NCI-H2227 (cell line): ENCODE measurements around the gene RLN3.
"Not testable (repeated sequence)": the region's sequence is repeated elsewhere in the genome, so short reads cannot be mapped to it uniquely, and the experiment has no call there.

Experiments
- DNase-seq: peaks from one replicate; lab custom pipeline; 2025; ENCODE audit not compliant: unreplicated experiment; lab: John Stamatoyannopoulos, UW

RLN3 gene

DNA sequence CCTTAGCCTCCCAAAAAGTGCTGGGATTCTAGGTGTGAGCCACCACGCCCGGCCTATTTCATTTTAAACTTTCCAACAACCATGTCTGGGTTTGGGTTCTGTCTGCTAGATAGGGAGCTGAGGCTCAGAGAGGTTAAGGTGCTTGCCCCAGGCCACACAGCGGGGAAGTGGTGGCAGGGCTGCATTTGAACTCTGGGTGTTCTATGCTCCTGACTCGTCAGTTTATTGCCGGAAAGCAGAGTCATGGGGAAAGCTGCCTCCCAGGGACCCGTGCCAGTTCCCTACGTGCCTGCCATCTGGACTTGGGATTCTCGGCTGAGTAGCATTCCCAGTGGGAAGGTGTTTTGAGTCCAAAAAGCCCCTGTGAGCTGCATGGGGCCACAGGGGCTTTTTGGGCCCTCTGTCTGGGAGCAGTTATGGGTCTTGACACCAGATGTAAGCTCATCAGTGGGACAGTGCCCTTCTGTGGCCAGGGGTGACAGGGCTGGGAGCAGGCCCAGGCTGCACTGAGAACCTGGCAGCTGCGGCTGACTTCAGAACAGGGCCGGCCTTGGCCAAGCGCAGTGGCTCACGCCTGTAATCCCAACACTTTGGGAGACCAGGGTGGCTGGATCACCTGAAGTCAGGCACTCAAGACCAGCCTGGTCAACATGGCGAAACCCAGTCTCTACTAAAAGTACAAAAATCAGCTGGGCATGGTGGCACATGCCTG lies 32.8 kb upstream of the RLN3 start:
- DNase-seq, result no peak

DNA sequence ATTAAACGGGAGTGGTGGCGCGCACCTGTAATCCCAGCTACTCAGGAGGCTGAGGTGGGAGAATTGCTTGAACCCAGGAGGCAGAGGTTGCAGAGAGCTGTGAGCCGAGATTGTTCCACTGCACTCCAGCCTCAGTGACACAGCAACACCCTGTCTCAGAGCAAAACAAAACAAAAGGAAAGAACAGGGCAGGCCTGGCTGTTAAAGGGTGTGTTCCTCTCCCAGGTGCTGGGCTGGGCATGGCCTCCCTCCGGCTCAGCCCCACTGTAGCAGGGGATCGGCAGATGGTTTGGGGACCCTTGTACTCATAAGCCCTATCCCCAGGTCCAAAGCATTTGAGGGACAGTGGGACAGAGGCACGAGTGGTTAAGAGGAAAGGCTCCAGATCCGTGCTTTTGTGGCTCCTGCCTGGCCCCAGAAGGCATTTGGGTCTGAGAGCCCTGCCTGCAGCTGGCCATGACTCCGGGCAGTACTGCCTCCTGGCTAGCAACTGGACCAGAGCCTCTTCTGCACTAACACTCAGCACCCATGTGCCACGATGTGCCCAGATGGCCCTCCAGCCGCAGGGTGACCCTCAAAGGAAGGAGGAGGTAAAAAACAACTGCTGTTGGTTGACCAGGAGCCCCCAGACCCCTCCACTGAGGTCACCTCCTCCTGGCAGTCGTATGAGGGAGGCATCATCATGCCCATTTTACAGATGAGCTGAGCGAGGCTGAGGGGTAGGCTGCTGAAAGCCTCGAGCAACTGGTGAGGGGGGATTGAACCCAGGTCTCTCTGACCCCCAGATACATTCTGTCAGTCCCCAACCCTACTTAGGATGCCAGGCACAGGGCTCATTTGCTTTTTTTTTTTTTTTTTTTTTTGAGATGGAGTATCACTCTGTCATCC lies 31.8 kb upstream of the RLN3 start:
- no peak for DNase-seq

DNA sequence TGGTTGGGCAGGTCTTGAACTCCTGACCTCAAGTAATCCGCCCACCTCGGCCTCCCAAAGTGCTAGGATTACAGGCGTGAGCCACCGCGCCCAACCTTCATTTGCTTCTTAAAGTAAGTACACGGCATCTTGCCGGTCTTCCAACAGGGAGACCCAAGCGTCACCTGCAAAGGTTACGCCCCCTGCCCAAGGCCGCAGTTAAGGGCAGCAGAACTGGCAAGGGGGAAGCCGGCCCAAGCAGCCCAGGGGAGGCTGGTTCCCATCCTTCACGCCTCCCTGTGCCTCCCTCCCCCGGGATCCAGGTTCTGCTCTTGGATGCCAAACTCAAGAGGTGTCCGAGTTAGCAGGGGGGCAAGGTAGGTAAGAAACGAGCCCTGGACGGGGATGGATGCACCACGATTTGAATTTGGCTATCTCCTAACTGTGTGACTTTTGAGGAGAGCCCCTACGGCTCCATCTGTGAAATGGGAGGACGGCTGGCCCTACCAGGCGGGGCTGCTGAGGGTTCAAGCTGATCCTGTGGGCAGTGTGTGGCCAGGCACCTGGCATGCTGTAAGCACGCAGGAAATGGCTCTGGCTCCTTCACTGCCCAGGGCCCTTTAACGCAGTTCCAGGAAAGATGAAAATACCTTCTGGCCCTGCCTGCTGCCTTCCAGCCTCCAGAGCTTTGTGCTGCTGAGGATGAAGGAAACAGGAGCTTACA lies 30.9 kb upstream of the RLN3 start:
- DNase-seq, result no peak

DNA sequence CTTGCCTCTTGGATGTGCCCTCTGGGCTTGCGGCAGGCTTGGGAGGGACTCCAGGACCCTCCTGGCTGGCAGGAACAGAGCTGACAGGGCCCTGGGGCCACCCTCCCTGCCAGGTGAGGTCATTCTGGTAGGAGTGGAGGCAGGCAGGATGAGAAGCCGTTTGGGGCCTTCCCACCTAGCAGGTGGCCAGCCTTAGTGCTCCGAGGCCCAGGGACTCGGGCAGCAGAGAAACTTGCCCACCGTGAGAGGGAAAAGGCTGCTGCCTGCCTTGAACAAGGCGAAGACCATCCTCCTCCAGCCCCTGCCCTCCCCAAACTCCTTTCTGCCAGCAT lies 30.4 kb upstream of the RLN3 start:
- no peak for DNase-seq

DNA sequence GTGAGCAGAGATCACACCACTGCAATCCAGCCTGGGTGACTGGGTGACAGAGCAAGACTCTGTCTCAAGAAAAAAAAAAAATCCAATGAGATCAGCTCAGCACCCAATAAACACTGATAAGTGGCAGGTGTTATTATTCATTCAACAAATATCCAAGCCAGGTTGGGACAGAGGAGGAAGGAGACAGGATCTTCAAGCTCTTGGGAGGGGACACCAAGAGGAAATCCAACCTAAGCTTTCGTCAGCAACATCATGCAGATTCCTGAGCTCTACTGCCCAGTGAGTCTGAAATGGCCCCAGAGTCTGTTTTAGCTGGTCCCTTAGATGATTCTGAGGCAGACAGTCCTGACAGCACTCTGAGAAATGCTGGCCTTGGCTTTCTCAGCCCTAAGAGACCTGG lies 29.5 kb upstream of the RLN3 start:
- no peak for DNase-seq

DNA sequence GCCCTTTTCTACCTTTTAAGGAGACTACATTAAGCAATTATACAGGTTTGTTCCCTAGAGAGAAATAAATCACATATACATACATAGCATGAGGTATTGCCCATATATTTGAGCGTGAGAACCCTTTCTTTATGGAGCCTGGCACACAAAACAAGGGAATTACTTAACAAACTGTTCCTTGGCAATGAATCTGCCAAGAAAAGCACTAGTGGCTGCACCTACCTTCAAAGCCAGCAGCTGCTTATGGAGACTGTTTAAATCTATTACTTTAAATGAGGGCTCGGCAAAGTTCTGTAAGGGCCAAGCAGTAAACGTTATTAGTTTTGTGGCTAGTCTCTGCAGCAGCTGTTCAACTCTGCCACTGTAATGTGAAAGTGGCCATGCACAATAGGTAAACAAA lies 28.9 kb upstream of the RLN3 start:
- DNase-seq, result no peak

DNA sequence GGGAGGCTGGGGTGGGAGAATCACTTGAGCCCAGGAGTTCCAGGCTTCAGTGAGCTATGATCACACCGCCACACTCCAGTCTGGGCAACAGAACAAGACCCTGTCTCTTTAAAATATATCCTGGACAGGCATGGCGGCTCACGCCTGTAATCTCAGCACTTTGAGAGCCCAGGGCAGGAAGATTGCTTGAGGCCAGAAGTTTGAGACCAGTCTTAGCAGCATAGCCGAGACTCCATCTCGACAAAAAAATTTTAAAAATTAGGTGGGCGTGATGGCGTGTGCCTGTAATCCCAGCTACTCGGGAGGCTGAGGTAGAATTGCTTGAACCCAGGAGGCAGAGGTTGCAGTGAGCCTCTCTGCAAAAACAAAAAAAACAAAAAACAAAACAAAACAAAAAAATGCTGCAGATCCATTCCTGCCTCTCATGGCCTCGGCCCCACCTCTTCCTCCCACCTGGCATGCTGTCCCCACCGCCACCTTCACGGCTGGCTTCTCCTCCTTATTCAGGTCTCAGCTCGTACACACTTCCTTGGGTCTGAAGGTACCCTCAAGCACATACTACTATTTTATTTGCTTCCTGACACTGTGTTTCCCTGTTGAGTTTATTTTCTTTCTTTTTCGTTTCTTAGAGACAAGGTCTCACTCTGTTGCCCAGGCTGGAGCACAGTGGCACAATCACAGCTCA lies 27.1 kb upstream of the RLN3 start:
- no peak for DNase-seq

DNA sequence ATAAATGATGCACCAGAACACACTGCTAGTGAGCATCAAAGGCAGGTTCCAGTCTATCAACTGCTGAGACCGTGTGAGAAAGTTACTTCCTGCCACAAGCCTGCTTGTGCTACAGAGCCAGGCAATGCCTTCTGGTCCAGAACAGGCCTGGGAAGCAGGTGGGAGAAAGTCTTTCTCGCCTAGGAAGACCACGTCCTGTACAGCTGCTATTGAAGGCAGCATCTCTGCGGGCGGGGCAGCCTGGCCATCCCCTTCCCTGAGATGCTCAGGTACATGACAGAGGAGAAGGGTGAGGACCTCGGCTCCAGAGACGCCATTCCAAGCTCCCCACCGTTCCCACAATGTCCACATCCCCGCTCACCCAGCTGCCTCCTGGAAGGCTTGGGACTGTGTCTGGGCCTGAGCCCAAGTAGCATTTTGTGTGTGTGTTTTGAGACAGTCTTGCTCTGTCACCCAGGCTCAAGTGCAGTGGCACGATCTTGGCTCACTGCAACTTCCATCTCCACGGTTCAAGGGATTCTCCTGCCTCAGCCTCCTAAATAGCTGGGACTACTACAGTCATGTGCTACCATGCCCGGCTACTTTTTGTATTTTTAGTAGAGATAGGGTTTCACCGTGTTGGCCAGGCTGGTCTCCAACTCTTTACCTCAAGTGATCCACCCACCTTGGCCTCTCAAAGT lies 25.2 kb upstream of the RLN3 start:
- no peak for DNase-seq

DNA sequence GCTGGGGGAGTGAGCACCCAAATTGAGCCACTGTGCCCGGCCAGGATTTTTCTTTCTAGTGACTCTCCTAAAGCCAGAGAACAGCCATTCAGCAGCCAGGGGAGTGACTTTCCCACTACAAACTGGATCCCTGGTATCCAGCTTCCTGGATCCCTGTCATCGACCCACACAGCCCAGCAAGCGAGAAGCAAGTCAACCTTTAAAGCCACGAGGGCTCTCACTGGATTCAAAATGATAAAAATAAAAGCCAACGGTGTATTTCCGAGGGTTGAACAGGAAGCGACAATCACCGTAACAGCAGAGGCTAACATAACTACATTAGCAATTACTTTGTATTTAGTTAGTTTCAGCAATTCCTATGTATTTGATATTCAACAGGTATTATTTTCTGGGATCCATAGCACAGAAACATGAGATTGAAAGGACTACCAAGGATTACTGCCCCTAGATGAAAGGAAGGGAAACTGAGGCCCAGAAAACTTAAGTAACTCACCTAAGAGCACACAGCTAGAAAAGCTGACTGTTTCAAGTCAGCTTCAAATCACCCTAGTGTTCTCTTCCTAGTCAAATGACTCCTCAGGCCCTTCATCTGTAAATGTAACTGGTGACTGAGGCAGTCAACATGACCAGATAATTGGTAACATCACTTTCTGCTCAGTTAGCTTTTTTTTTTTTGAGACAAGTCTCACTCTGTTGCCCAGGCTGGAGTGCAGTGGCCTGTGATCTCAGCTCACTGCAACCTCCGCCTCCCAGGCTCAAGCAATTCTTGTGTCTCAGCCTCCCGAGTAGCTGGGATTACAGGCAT lies 24.5 kb upstream of the RLN3 start:
- DNase-seq, result no peak

DNA sequence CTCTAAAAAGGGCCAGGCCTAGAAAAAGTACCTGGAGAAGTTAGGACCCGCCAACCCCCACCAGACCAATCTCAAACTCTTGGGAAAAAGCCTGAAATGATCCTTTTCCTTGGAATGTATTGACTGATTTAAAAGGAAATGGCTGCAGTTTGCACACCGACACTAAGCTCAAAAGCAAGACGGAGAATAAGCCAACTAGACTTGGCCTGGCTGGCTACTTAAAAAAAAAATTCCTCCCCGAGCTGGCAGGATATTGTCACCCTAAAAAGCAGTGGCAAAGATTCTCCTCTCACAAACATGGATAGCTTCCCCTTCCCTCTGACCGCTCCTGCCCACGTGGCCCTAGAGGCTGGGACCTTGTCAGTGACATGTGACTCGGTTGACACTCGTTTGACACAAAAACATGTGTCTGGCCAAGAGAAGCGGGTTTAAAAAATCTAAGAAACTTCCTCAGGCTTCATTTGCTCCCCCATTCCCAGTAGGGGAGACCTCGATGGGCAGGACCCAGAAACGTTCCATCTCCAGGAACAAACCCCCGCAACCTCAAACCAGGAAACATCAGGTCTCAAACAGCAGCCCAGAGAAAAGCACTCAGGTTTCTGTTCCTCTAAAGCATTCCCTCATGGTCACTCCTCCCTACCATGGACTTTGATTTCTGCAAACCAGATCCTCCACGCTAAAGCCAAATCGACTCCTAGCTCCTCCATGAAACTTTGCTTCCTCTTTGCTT lies 23.2 kb upstream of the RLN3 start:
- no peak for DNase-seq

DNA sequence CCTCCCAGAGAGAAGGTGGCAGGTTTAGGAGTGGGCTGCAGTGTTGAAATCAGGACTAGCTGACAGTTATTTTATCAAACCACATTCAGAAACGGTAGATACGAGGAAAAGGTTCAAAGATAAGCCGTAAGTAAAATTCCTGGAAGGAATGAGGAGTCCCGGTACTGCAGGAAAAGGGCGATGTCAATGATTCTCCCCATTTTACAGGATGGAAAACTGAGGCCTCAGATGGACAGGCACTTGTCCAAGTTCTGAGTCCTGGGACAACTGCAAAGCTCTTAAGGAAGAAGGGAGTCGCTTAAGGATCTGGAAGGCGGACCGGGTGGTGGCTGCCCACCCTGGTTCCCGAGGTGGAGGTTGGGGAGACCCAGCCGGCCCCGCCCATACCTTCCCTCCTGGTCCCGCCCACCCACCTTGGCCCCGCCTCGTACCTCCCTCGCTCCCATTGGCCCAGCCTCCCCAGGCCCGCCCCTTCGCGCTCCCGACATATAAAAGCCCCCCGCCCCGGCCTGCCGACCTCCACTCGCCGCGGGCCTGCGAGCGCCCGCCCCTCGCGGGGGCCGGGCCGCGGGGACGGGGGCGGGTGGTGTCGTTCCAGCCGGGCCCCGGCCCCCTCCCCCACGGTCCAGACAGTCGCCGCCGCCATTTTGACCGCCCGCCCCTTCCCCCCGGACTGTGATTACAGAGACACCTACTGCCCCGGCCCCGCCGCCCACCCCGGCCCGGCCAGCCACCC lies 22.4 kb upstream of the RLN3 start:
- DNase-seq, result peak; percentile 89

DNA sequence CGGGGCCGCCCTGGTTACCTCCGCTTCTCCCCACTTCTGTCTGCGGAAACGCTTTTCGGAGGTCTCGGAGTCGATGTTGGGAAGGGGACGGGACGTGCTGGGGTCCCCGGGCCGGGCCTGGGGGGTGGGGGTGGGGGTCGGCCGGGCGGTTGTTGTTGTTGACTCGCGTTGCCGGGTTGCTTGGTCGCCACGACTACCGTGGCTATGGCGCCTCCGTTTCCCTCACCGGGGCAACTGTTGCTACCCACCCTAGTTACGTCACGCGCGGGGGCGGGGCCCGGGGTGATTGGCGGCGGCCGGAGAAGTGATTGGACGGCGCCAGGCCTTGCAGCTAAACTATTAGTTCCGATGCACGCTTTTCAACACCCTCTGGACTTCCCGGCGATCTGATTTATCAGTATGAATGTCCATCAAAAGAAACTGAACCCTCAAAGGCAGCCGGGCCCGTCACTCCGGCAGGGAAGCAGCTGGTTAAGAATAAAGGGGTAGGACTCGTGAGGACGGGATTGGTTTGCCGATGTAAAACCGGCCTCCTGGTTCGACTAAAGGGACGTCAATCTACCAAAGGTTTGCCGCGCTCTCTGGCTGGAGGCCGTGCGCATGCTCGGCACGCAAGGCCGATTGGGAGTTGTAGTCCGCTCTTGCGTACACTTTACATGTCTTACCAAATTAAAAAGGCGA lies 21.7 kb upstream of the RLN3 start, which contains the start of gene RFX1:
RFX1 (minus strand) TSS at position 236 of the 681 bp plus-strand sequence. CDS start 12,477 bp downstream, outside the sequence.
- peak; percentile 97 for DNase-seq

DNA sequence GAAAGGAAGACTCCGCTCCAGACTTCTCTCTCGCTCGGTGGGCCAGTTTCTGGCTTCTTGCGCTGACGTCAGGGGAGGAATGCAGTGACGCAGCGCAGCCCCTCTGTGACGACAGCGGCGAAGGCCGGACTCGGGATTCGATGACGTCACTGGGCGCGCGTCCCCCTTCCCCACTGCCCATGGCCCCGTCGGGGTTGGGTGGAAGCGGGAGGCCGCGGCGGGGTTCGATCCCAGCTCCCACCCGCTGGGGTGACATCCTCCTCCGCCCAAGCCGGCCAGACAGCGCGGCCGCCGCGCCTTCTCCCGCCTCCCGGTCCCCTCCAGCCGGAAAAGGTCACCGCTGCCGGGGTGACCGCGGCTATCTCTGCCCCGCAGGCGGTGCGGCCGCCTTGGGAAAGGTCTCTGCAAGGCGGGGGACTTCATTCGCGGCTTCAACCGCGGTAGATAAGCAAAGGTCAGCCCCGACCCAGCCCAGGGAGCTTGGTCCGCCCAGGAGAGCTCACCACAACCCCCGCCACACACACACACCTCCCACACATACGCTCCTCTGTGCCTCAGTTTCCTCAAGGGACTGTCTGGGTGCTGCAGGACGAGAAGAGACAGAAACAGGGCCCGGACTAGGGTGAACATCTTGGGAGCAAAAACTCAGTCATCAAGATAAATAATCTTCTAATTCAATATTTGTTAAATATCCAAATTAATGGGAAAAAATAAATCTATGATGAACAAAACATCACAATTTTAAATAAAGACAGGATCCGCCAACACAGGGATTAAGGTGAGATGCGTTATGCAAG lies 21.0 kb upstream of the RLN3 start:
- peak; percentile 97 for DNase-seq

DNA sequence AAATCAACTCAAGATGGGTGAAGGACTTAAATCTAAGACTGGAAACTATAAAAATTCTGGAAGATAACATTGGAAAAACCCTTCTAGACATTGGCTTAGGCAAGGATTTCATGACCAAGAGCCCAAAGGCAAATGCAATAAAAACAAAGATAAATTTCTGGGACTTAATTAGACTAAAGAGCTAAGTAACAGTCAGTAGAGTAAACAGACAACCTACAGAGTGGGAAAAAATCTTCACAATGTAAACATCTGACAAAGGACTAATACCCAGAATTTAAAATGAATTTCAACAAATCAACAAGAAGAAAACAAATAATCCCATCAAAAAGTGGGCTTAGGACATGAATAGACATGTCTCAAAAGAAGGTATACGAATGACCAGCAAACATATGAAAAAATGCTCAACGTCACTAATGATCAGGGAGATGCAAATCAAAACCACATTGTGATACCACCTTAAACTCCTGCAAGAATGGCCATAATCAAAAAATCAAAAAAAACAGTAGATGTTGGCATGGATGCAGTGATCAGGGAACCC lies 15.5 kb upstream of the RLN3 start:
- no peak for DNase-seq

DNA sequence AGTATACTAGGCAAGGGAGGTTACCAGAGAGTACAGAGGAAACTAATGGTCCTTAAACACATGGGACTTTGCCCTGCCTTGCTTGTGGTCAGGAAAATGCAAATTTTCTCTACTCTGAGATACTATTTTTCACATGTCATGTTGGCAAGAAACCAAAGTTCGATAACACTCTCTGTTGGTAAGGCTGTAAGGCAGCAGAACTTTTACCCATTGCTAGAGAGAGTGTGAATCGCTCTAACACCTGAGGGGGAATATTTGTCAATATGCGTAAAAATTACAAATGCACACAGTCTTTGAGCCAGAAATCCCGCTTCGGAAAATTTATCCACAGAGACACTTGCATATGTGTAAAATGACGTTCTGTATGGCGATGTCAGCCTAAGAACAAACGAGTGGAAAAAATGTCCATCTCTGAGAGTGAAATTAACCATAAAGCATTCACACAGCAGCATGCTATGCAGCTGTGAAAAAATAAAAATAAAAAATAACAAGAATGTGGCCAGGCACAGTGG lies 12.4 kb upstream of the RLN3 start:
- DNase-seq, result no peak

DNA sequence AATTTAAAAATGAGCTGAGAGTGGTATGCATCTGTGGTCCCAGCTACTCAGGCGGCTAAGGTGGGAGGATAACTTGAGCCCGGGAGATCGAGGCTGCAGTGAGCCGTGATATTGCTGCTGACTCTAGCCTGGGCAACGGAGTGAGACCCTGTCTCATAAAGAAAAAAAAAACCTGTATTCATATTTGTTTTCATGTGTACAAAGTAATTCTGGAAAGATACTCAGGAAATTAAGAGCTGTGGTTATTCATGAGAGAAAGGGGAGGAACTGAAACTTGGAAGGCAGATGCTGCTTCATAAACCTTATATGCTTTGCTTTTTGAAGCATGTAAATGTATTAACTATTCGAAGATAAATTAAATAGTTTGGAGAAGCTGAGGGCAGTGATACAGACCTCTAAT lies 8.8 kb upstream of the RLN3 start:
- DNase-seq, result no peak

DNA sequence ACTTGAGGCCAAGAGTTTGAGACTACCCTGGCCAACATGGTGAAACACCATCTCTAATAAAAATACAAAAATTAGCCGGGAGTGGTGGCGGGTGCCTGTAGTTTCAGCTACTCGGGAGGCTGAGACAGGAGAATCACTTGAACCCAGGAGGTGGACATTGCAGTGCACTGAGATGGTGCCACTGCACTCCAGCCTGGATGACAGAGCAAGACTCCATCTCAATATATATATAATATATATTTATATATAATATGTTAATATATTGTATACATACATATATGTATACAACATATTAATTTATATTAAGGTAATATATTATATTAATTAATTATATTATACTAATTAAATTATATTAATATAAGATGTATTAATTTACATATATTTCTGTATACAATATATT lies 8.2 kb upstream of the RLN3 start:
- not testable (repeated sequence) for DNase-seq
